Right cardiac atrium (tissue), 5 donors: ENCODE measurements around the gene HSPA13. TPM values are rescaled to one million over a fixed set of nuclear protein-coding genes. Genes with fewer than 3 reads are reported as not detected.

ENCODE experiments used
- ATAC-seq, 2 donors: fragments of 200-7000 bp; cut with Tn5 transposase; one replicate each; pipeline versions ENCODE4 v1.8.0 to v1.9.1; 2020; ENCODE audit warnings: moderate library complexity in 2 of 2, mild to moderate bottlenecking in 1 of 2
- DNase-seq, 3 donors: peaks; one replicate each; pipeline ENCODE4 v3.0.0-alpha.2; 2020
- H3K27ac ChIP-seq: one replicate; pipeline ENCODE4 v1.5.1; 2013; ENCODE audit warnings: mild to moderate bottlenecking, low read length, control low read depth, moderate library complexity
- H3K27me3 ChIP-seq: one replicate; pipeline ENCODE4 v1.6.1; 2013; ENCODE audit not compliant: control insufficient read depth, insufficient read depth
- H3K4me1 ChIP-seq: one replicate; pipeline ENCODE4 v1.6.1; 2013; ENCODE audit warnings: low read length; ENCODE audit not compliant: control insufficient read depth, insufficient read depth
- H3K4me3 ChIP-seq: one replicate; pipeline ENCODE4 v1.5.1; 2013; ENCODE audit warnings: low read length, control low read depth
- H3K9me3 ChIP-seq: one replicate; pipeline ENCODE4 v1.6.1; 2013; ENCODE audit warnings: low read length; ENCODE audit not compliant: control insufficient read depth
- WGBS: extraction: QIAGEN DNeasy Blood & Tissue Kit; methylation state at CpG from one replicate; pipeline ENCODE4 v1.1.7; 2013; 5-methylcytosine and 5-hydroxymethylcytosine counted together
- intact Hi-C, 4 donors: fragments of 100-400 bp; cut with DNase I; formaldehyde crosslinking; loops; one replicate each; pipeline versions ENCODE4 v1.11.0 to v1.14.0; 2022 to 2023
- long read RNA-seq, 4 donors: library from polyadenylated mRNA; unstranded; transcript quantifications; one replicate each; pipeline ENCODE4 v2.0.0, GENCODE V29; 2020 to 2021
- polyA plus RNA-seq: library from polyadenylated mRNA; stranded (reverse); fragments of 200-250 nt; gene quantifications from one replicate; pipeline ENCODE4 v1.2.3, GENCODE V29; 2013
- total RNA-seq, 4 donors: library from RNA; stranded (reverse); fragmentation: NEBNext Ultra II Directional; extraction: Animal tissue kit (Norgen Biotek cat#: 25700); gene quantifications; one replicate each; pipeline ENCODE4 v1.2.1, GENCODE V29; 2021
- donor health status: healthy with polysubstance abuse.
- donor health status: DM: no; HTN: yes; CAD: no.
- donor health status: DM: no; HTN: no; CAD: no.
- donor health status: DM: no; HTN: yes; CAD: no; lungs with severe emphysema.
- donor health status: DM: yes; HTN: yes; CAD: no.

The HSPA13 gene
- total RNA-seq, result 10 to 100 TPM; 16.0 to 37.6 (median 17.8) TPM
- 9.1 TPM for polyA plus RNA-seq
- long read RNA-seq, donor 1, transcript HSPA13-201 (5 exons, 3,986 nt), result major isoform, 25 of 28 reads
- long read RNA-seq, donor 1, partial matches to known transcripts, result 3 of 28 reads
- long read RNA-seq, donor 1, other reads (novel, unspliced or antisense), result 0 of 28 reads
- long read RNA-seq, donor 2, transcript HSPA13-201 (5 exons, 3,986 nt), result major isoform, 7 of 7 reads
- long read RNA-seq, donor 2, partial matches to known transcripts, result 0 of 7 reads
- long read RNA-seq, donor 2, other reads (novel, unspliced or antisense), result 0 of 7 reads
- long read RNA-seq, donor 3, transcript HSPA13-201 (5 exons, 3,986 nt), result major isoform, 116 of 126 reads
- long read RNA-seq, donor 3, partial matches to known transcripts, result 8 of 126 reads
- long read RNA-seq, donor 3, other reads (novel, unspliced or antisense), result 2 of 126 reads
- long read RNA-seq, donor 4, transcript HSPA13-201 (5 exons, 3,986 nt), result major isoform, 11 of 11 reads
- long read RNA-seq, donor 4, partial matches to known transcripts, result 0 of 11 reads
- long read RNA-seq, donor 4, other reads (novel, unspliced or antisense), result 0 of 11 reads

GRCh38 chr21:14382835-14383595 lies at the start of gene HSPA13:
Gene HSPA13, minus strand, starts transcription at chr21:14383146. Its CDS starts 27 bp downstream, at chr21:14383119.
- no peaks in the 10 kb centered on the region for H3K9me3 ChIP-seq
- intact Hi-C loops, result no loop called here
- peak; percentile 100 for ATAC-seq

GRCh38 chr21:14418920-14419319 lies 36.0 kb upstream of the HSPA13 start:
- WGBS, result 83% methylated on average over 2 of the region's 2 CpGs

More at GRCh38 chr21:14382835-14383595, at the start of gene HSPA13:
- under 1% methylated on average over 46 of the region's 46 CpGs for WGBS
- Histone ChIP-seq H3K4me3 (peak within 1 kb of the TSS; percentile 78), H3K27me3 (no peaks in the 10 kb centered on the region), H3K4me1 (no peaks in the 10 kb centered on the region), H3K27ac (peak within 1 kb of the TSS; percentile 98)
- DNase-seq, result peak; percentile 100

GRCh38 chr21:14414932-14415508 lies 32.1 kb upstream of the HSPA13 start:
- 83% methylated on average over 2 of the region's 2 CpGs for WGBS
- ATAC-seq, result no peak
- Histone ChIP-seq H3K4me3 (no peak overlapping the region), H3K4me1 (no peaks in the 10 kb centered on the region), H3K27ac (no peak overlapping the region), H3K9me3 (no peaks in the 10 kb centered on the region), H3K27me3 (no peaks in the 10 kb centered on the region)
- intact Hi-C loops, result no loop called here
- no peak for DNase-seq

More at GRCh38 chr21:14418920-14419319, 36.0 kb upstream of the HSPA13 start:
- intact Hi-C loops, result no loop called here
- no peak for DNase-seq
- Histone ChIP-seq H3K4me3 (no peak overlapping the region), H3K4me1 (no peaks in the 10 kb centered on the region), H3K9me3 (peaks cover 2% of the 10 kb centered on the region), H3K27me3 (no peaks in the 10 kb centered on the region), H3K27ac (no peak overlapping the region)
- no peak for ATAC-seq

GRCh38 chr21:14405962-14406361 lies 23.0 kb upstream of the HSPA13 start:
- 27% methylated on average over 2 of the region's 2 CpGs for WGBS
- ATAC-seq, result no peak
- intact Hi-C loops, result loop anchor here in 1 of 4 donors (10.0 kb wide), 1 partner anchor 1189 kb away; no protein-coding TSS in a partner anchor

GRCh38 chr21:14405225-14405624 lies 22.3 kb upstream of the HSPA13 start:
- Histone ChIP-seq H3K9me3 (no peaks in the 10 kb centered on the region), H3K4me3 (no peak overlapping the region), H3K27ac (no peak overlapping the region), H3K4me1 (no peaks in the 10 kb centered on the region), H3K27me3 (no peaks in the 10 kb centered on the region)
- intact Hi-C loops, result loop anchor here in 1 of 4 donors (10.0 kb wide), 1 partner anchor 1190 kb away; no protein-coding TSS in a partner anchor
- WGBS, result 55% methylated on average over 1 of the region's 1 CpG
- DNase-seq (no peak), ATAC-seq (no peak)

More at GRCh38 chr21:14405962-14406361, 23.0 kb upstream of the HSPA13 start:
- Histone ChIP-seq H3K9me3 (no peaks in the 10 kb centered on the region), H3K4me1 (no peaks in the 10 kb centered on the region), H3K4me3 (no peak overlapping the region), H3K27me3 (no peaks in the 10 kb centered on the region), H3K27ac (no peak overlapping the region)
- no peak for DNase-seq

GRCh38 chr21:14403681-14404318 lies 20.9 kb upstream of the HSPA13 start:
- intact Hi-C loops, result loop anchor here in 1 of 4 donors (10.0 kb wide), 1 partner anchor 1191 kb away; no protein-coding TSS in a partner anchor

GRCh38 chr21:14401217-14401616 lies 18.3 kb upstream of the HSPA13 start:
- intact Hi-C loops, result loop anchor here in 1 of 4 donors (10.0 kb wide), 1 partner anchor 1194 kb away; no protein-coding TSS in a partner anchor
- H3K4me1 ChIP-seq, result no peaks in the 10 kb centered on the region
- no peaks in the 10 kb centered on the region for H3K27me3 ChIP-seq
- no peak overlapping the region for H3K4me3 ChIP-seq
- ATAC-seq (no peak), DNase-seq (no peak)
- WGBS, result 44% methylated on average over 1 of the region's 1 CpG
- no peak overlapping the region for H3K27ac ChIP-seq
- H3K9me3 ChIP-seq, result no peaks in the 10 kb centered on the region

More at GRCh38 chr21:14403681-14404318, 20.9 kb upstream of the HSPA13 start:
- no peaks in the 10 kb centered on the region for H3K27me3 ChIP-seq
- ATAC-seq (no peak), DNase-seq (no peak)
- H3K27ac ChIP-seq, result no peak overlapping the region
- H3K4me3 ChIP-seq, result no peak overlapping the region
- no peaks in the 10 kb centered on the region for H3K9me3 ChIP-seq
- 6% methylated on average over 1 of the region's 1 CpG for WGBS
- no peaks in the 10 kb centered on the region for H3K4me1 ChIP-seq

- Histone ChIP-seq H3K27me3 (no peaks in the 10 kb centered on the region), H3K4me1 (no peaks in the 10 kb centered on the region), H3K4me3 (no peak overlapping the region), H3K27ac (no peak overlapping the region), H3K9me3 (no peaks in the 10 kb centered on the region)
- intact Hi-C loops, result no loop called here
- ATAC-seq (no peak), DNase-seq (no peak)
- WGBS, result 93% methylated on average over 2 of the region's 2 CpGs
These were observed 5.3 kb upstream of the HSPA13 start for GRCh38 chr21:14388282-14388681.

- no peak for ATAC-seq
- 90% methylated on average over 2 of the region's 2 CpGs for WGBS
- Histone ChIP-seq H3K27ac (peak overlapping the region; percentile 24), H3K4me1 (no peaks in the 10 kb centered on the region), H3K9me3 (no peaks in the 10 kb centered on the region), H3K27me3 (no peaks in the 10 kb centered on the region), H3K4me3 (peak overlapping the region; percentile 73)
- intact Hi-C loops, result no loop called here
- DNase-seq, result no peak
These were observed 1.5 kb upstream of the HSPA13 start for GRCh38 chr21:14384453-14384852.

GRCh38 chr21:14383596-14384180 lies 742 bp upstream of the HSPA13 start:
- DNase-seq, result no peak
- ATAC-seq, result peak; percentile 64 to 76
- 3% methylated on average over 21 of the region's 21 CpGs for WGBS
- H3K9me3 ChIP-seq, result no peaks in the 10 kb centered on the region
- H3K4me1 ChIP-seq, result no peaks in the 10 kb centered on the region
- peak overlapping the region; percentile 73 for H3K4me3 ChIP-seq
- H3K27me3 ChIP-seq, result no peaks in the 10 kb centered on the region
- intact Hi-C loops, result no loop called here
- H3K27ac ChIP-seq, result peak overlapping the region; percentile 98
